ENCODE results near the gene OSBPL8. TPM values are rescaled to one million over a fixed set of nuclear protein-coding genes. Genes with fewer than 3 reads are reported as not detected.

OSBPL8 gene
- total and polyA plus RNA-seq, 2 of the 8 experiments (the other 6 are each of a cell fraction or from before 2014, with no cell fraction given), result 10.9 to 81.1 TPM

- CTCF ChIA-PET (ENCODE audit: partially characterized antibody), result no interaction called here
- TF ChIP-seq KDM5A (IDR thresholded peaks at IDR 0.05; ENCODE audit: low read length), result no peak
- TF ChIP-seq YY1 (IDR thresholded peaks at IDR 0.05; ENCODE audit: low read depth, low read length), result no peak
- no peak for TF ChIP-seq SUZ12 (IDR thresholded peaks at IDR 0.05; ENCODE audit: low read length)
- no peak for TF ChIP-seq E2F6 (IDR thresholded peaks at IDR 0.05)
- TF ChIP-seq ASH2L (IDR thresholded peaks at IDR 0.05; ENCODE audit: low read length), result no peak
- TF ChIP-seq CTCF (IDR thresholded peaks at IDR 0.05; ENCODE audit: control extremely low read depth in 1 of 3, insufficient read depth in 1 of 3, low read depth in 1 of 3, low read length in 3 of 3), result no peak
- no peak for TF ChIP-seq CHD1 (IDR thresholded peaks at IDR 0.05; ENCODE audit: low read depth, low read length)
- no peak for TF ChIP-seq RFX5 (IDR thresholded peaks at IDR 0.05; ENCODE audit: borderline replicate concordance, low read depth, low read length)
- TF ChIP-seq EGR1 (IDR thresholded peaks at IDR 0.05; ENCODE audit: borderline replicate concordance, low read depth, low read length), result no peak
- no peak for TF ChIP-seq POLR2A (IDR thresholded peaks at IDR 0.05; ENCODE audit: control extremely low read depth in 1 of 2, low read depth in 2 of 2, low read length in 2 of 2)
- TF ChIP-seq USF2 (IDR thresholded peaks at IDR 0.05; ENCODE audit: low read length), result no peak
Measured at GRCh38 chr12:76486011-76486410, 73.6 kb downstream of the OSBPL8 start.

More at GRCh38 chr12:76486011-76486410, 73.6 kb downstream of the OSBPL8 start:
- Histone ChIP-seq H3K79me1 (ENCODE audit: low read depth, low read length) (no peaks in the 10 kb centered on the region), H2BK5ac (ENCODE audit: low read depth, low read length) (no peak overlapping the region), H3K23ac (ENCODE audit: insufficient read length) (no peak overlapping the region), H3K4me1 (replicated peaks in 1 of 4; ENCODE audit: control insufficient read depth in 3 of 4, insufficient read depth in 4 of 4, low read length in 3 of 4) (no peaks in the 10 kb centered on the region), H2BK20ac (ENCODE audit: low read length) (no peak overlapping the region), H3K4me2 (ENCODE audit: insufficient read depth in 1 of 2, low read depth in 2 of 2, low read length in 2 of 2) (no peak overlapping the region), H3K18ac (ENCODE audit: extremely low read depth, low read length) (no peak overlapping the region), H4K91ac (replicated peaks; ENCODE audit: insufficient read length, low read length) (no peak overlapping the region), H2AK5ac (ENCODE audit: low read depth, low read length) (no peak overlapping the region), H3K9me3 (ENCODE audit: insufficient read depth in 2 of 2, low read depth in 1 of 2, low read length in 1 of 2) (no peaks in the 10 kb centered on the region), H3K27me3 (replicated peaks in 1 of 4; ENCODE audit: control insufficient read depth in 3 of 4, extremely low read depth in 1 of 4, insufficient read depth in 3 of 4, low read length in 3 of 4) (no peaks in the 10 kb centered on the region), H3K4me3 (ENCODE audit: extremely low read depth in 1 of 4, insufficient read depth in 2 of 4, low read depth in 3 of 4, low read length in 4 of 4) (no peak overlapping the region), H3K79me2 (ENCODE audit: control insufficient read depth in 1 of 2, insufficient read depth in 2 of 2, low read length in 2 of 2) (no peaks in the 10 kb centered on the region), H3K14ac (ENCODE audit: insufficient read length) (no peak overlapping the region), H4K8ac (ENCODE audit: extremely low read depth, insufficient read depth, low read length) (no peak overlapping the region), H4K5ac (ENCODE audit: insufficient read length, low read depth, low read length) (no peak overlapping the region), H2AFZ (ENCODE audit: low read length) (no peak overlapping the region), H2BK15ac (ENCODE audit: low read length) (no peak overlapping the region), H4K20me1 (replicated peaks in 1 of 2; ENCODE audit: control insufficient read depth in 1 of 2, insufficient read depth in 2 of 2, low read length in 2 of 2) (peaks cover 0 to 3% of the 10 kb centered on the region in 2 experiments), H3K56ac (replicated peaks; ENCODE audit: insufficient read length, low read depth, low read length) (no peak overlapping the region), H2BK120ac (replicated peaks; ENCODE audit: low read depth, low read length) (no peak overlapping the region), H3K9ac (replicated peaks in 1 of 4; ENCODE audit: extremely low read depth in 1 of 4, low read depth in 3 of 4, low read length in 3 of 4) (no peak overlapping the region), H3K36me3 (ENCODE audit: control insufficient read depth in 2 of 4, insufficient read depth in 4 of 4, low read length in 3 of 4) (peaks cover 0 to 3% (median 0%) of the 10 kb centered on the region in 4 experiments; a peak in 1 of 8 replicates), H3K27ac (ENCODE audit: low read depth, low read length) (no peak overlapping the region), H2BK12ac (ENCODE audit: low read depth, low read length) (no peak overlapping the region), H3K23me2 (ENCODE audit: low read depth, low read length) (no peaks in the 10 kb centered on the region), H3K4ac (replicated peaks; ENCODE audit: insufficient read length, low read depth, low read length) (no peak overlapping the region)
- no peak for FAIRE-seq
- DNase-seq (ENCODE audit: low read depth in 1 of 2, low spot score in 2 of 2), result no peak
- 91% methylated on average over 2 of the region's 2 CpGs; no CpG with 5 or more reads in 1 of the 2 experiments for WGBS, 2 experiments (ENCODE audit: extremely low coverage in 1 of 2, insufficient coverage in 1 of 2, insufficient read length in 1 of 2, insufficient replicate concordance in 2 of 2, low coverage in 1 of 2, low lambda C conversion rate in 2 of 2, missing lambda C conversion rate in 1 of 2)
- POLR2A ChIA-PET (ENCODE audit: partially characterized antibody), result no interaction called here

Data from H1 (cell line).